HK-2 (cell line): ENCODE results near the gene HUNK.
"Not testable (repeated sequence)": the region's sequence is repeated elsewhere in the genome, so short reads cannot be mapped to it uniquely, and the experiment has no call there.

ENCODE experiments used
- DNase-seq: peaks from one replicate; pipeline ENCODE4 v3.0.0-alpha.2; 2018; ENCODE audit not compliant: unreplicated experiment

The HUNK gene

GRCh38 chr21:31872452-31873274 lies at the start of gene HUNK:
TSS of gene HUNK (plus strand) at chr21:31873020. CDS start at chr21:31873675, 655 bp downstream.
- peak; percentile 48 for DNase-seq

GRCh38 chr21:31829736-31830472 lies 42.9 kb upstream of the HUNK start:
- no peak for DNase-seq

GRCh38 chr21:31830701-31831100 lies 42.1 kb upstream of the HUNK start:
- no peak for DNase-seq

- DNase-seq = no peak
Observed at GRCh38 chr21:31837041-31837440, 35.8 kb upstream of the HUNK start.

GRCh38 chr21:31837618-31838390 lies 35.0 kb upstream of the HUNK start:
- no peak for DNase-seq

GRCh38 chr21:31838586-31839355 lies 34.0 kb upstream of the HUNK start:
- DNase-seq = no peak

GRCh38 chr21:31844206-31844605 lies 28.6 kb upstream of the HUNK start:
- no peak for DNase-seq

- no peak for DNase-seq
Observed at GRCh38 chr21:31845151-31845729, 27.6 kb upstream of the HUNK start.

GRCh38 chr21:31846690-31847089 lies 26.1 kb upstream of the HUNK start:
- DNase-seq = no peak

- no peak for DNase-seq
Observed at GRCh38 chr21:31847761-31848160, 25.1 kb upstream of the HUNK start.

- DNase-seq = no peak
Observed at GRCh38 chr21:31848326-31848985, 24.4 kb upstream of the HUNK start.

GRCh38 chr21:31850886-31851285 lies 21.9 kb upstream of the HUNK start:
- no peak for DNase-seq

- no peak for DNase-seq
Observed at GRCh38 chr21:31855180-31855579, 17.6 kb upstream of the HUNK start.

GRCh38 chr21:31857096-31857495 lies 15.7 kb upstream of the HUNK start:
- no peak for DNase-seq

- DNase-seq = not testable (repeated sequence)
Observed at GRCh38 chr21:31857631-31858030, 15.2 kb upstream of the HUNK start.

GRCh38 chr21:31860851-31861250 lies 12.0 kb upstream of the HUNK start:
- DNase-seq = no peak

- no peak for DNase-seq
Observed at GRCh38 chr21:31862078-31862477, 10.7 kb upstream of the HUNK start.

- no peak for DNase-seq
Observed at GRCh38 chr21:31865429-31865970, 7.3 kb upstream of the HUNK start.

- DNase-seq = peak; percentile 80
Observed at GRCh38 chr21:31866077-31866511, 6.7 kb upstream of the HUNK start.

GRCh38 chr21:31869750-31870149 lies 3.1 kb upstream of the HUNK start:
- no peak for DNase-seq
